Trophoblast cell (in vitro differentiated cells and primary cell): Measurements from ENCODE around the gene RHEX. TPM values are rescaled to one million over a fixed set of nuclear protein-coding genes. Genes with fewer than 3 reads are reported as not detected.
A peak's percentile ranks its signal among the peaks of the same experiment; 100 is the strongest.
"Not testable (repeated sequence)": the region's sequence is repeated elsewhere in the genome, so short reads cannot be mapped to it uniquely, and the experiment has no call there.

Experiments used
- DNase-seq, 2 donors: peaks; one replicate each; pipeline ENCODE4 v3.0.0-alpha.2; 2016
- H2AFZ ChIP-seq: 2 replicates; pipeline ENCODE4 v1.6.1; 2013; ENCODE audit warnings: low read length, moderate library complexity, mild to moderate bottlenecking; ENCODE audit not compliant: insufficient read depth, poor library complexity
- H2AK5ac ChIP-seq: 2 replicates; pipeline ENCODE4 v1.6.1; 2013; ENCODE audit warnings: mild to moderate bottlenecking, low read length
- H2BK120ac ChIP-seq: 2 replicates; pipeline ENCODE4 v1.6.1; 2013; ENCODE audit warnings: low read length, mild to moderate bottlenecking, moderate library complexity; ENCODE audit not compliant: insufficient read depth, poor library complexity
- H2BK12ac ChIP-seq: 2 replicates; pipeline ENCODE4 v1.6.1; 2013; ENCODE audit warnings: mild to moderate bottlenecking, low read length, moderate library complexity
- H2BK5ac ChIP-seq: 2 replicates; pipeline ENCODE4 v1.6.1; 2013; ENCODE audit warnings: low read length, low read depth, moderate library complexity, mild to moderate bottlenecking; ENCODE audit not compliant: poor library complexity
- H3K14ac ChIP-seq: 2 replicates; pipeline ENCODE4 v1.6.1; 2013; ENCODE audit warnings: mild to moderate bottlenecking, low read length
- H3K18ac ChIP-seq: 2 replicates; pipeline ENCODE4 v1.6.1; 2013; ENCODE audit warnings: mild to moderate bottlenecking, low read length
- H3K23ac ChIP-seq: 2 replicates; pipeline ENCODE4 v1.6.1; 2013; ENCODE audit warnings: low read length
- H3K27ac ChIP-seq: 2 replicates; pipeline ENCODE4 v1.5.1; 2013; ENCODE audit warnings: low read depth, mild to moderate bottlenecking, inconsistent platforms, low read length, moderate library complexity
- H3K27me3 ChIP-seq: 2 replicates; pipeline ENCODE4 v1.6.1; 2013; ENCODE audit warnings: inconsistent platforms, mild to moderate bottlenecking, low read length, moderate library complexity; ENCODE audit not compliant: insufficient read depth
- H3K36me3 ChIP-seq, 2 experiments: 1 replicate in 1 of 2; 2 replicates in 1 of 2; pipeline ENCODE4 v1.6.1; 2013; ENCODE audit warnings: low read length in 2 of 2, mild to moderate bottlenecking in 2 of 2, moderate library complexity in 1 of 2; ENCODE audit not compliant: insufficient read depth in 2 of 2, control insufficient read depth in 1 of 2
- H3K4ac ChIP-seq: 2 replicates; pipeline ENCODE4 v1.6.1; 2013; ENCODE audit warnings: low read depth, mild to moderate bottlenecking, low read length, moderate library complexity
- H3K4me1 ChIP-seq, 2 experiments: 1 replicate in 1 of 2; 2 replicates in 1 of 2; pipeline ENCODE4 v1.6.1; 2013; ENCODE audit warnings: low read length in 2 of 2, mild to moderate bottlenecking in 2 of 2, moderate library complexity in 1 of 2; ENCODE audit not compliant: insufficient read depth in 2 of 2, control insufficient read depth in 1 of 2
- H3K4me2 ChIP-seq: 2 replicates; pipeline ENCODE4 v1.6.1; 2013; ENCODE audit warnings: inconsistent platforms, mild to moderate bottlenecking, low read length, moderate library complexity
- H3K4me3 ChIP-seq: 2 replicates; pipeline ENCODE4 v1.5.1; 2013; ENCODE audit warnings: mild to moderate bottlenecking, low read depth, low read length, inconsistent platforms
- H3K79me1 ChIP-seq: one replicate; pipeline ENCODE4 v1.6.1; 2013; ENCODE audit warnings: low read length
- H3K79me2 ChIP-seq: 2 replicates; pipeline ENCODE4 v1.6.1; 2013; ENCODE audit warnings: low read length, mild to moderate bottlenecking; ENCODE audit not compliant: control insufficient read depth, insufficient read depth, poor library complexity
- H3K9ac ChIP-seq: 2 replicates; pipeline ENCODE4 v1.6.1; 2013; ENCODE audit warnings: mild to moderate bottlenecking, low read length
- H3K9me3 ChIP-seq: 2 replicates; pipeline ENCODE4 v1.6.1; 2013; ENCODE audit warnings: low read depth, mild to moderate bottlenecking, control low read depth, inconsistent platforms, low read length; ENCODE audit not compliant: insufficient read depth
- H4K12ac ChIP-seq: 2 replicates; pipeline ENCODE4 v1.6.1; 2013; ENCODE audit warnings: low read depth, mild to moderate bottlenecking, low read length, moderate library complexity
- H4K8ac ChIP-seq: 2 replicates; pipeline ENCODE4 v1.6.1; 2013; ENCODE audit warnings: low read depth, mild to moderate bottlenecking, low read length, moderate library complexity
- H4K91ac ChIP-seq: one replicate; pipeline ENCODE4 v1.6.1; 2013; ENCODE audit warnings: low read depth, mild to moderate bottlenecking, low read length, moderate library complexity
- WGBS: extraction: QIAGEN DNeasy Blood & Tissue Kit; methylation state at CpG from one replicate; pipeline ENCODE4 v1.1.7; 2013; ENCODE audit warnings: missing lambda C conversion rate; ENCODE audit not compliant: insufficient read length, insufficient coverage; ENCODE audit errors: extremely low coverage; 5-methylcytosine and 5-hydroxymethylcytosine counted together
- polyA plus RNA-seq: library from polyadenylated mRNA; stranded (reverse); fragments of 200-250 nt; gene quantifications from 2 replicates; pipeline ENCODE4 v1.2.3, GENCODE V29; 2013

RHEX gene
- polyA plus RNA-seq = not detected in 2 replicates

GRCh38 chr1:206052919-206053610 is at the start of gene RHEX:
RHEX (plus strand) TSS chr1:206053173; CDS start chr1:206097829, 44,656 bp downstream.
- H3K9me3 ChIP-seq, H3K14ac ChIP-seq, H3K79me1 ChIP-seq, H4K91ac ChIP-seq, H3K4ac ChIP-seq, H3K4me3 ChIP-seq, H2AFZ ChIP-seq, H3K9ac ChIP-seq, H3K18ac ChIP-seq, H3K4me2 ChIP-seq, H3K79me2 ChIP-seq, H2BK120ac ChIP-seq, H3K36me3 ChIP-seq, H4K8ac ChIP-seq, H2BK5ac ChIP-seq, H3K27me3 ChIP-seq, H3K23ac ChIP-seq, H4K12ac ChIP-seq, H3K4me1 ChIP-seq, H2BK12ac ChIP-seq, H3K27ac ChIP-seq, H2AK5ac ChIP-seq: not testable (repeated sequence)
- peak; percentile 49 to 63 for DNase-seq
- whole genome bisulfite sequencing = no CpG with 5 or more reads among the region's 17 CpGs

GRCh38 chr1:206003854-206004800 is 48.8 kb upstream of the RHEX start:
- peaks cover 2% of the 10 kb centered on the region for H3K79me1 ChIP-seq
- no peak overlapping the region for H2AK5ac ChIP-seq
- H2AFZ ChIP-seq = no peak overlapping the region
- H3K18ac ChIP-seq = no peak overlapping the region
- H3K4me3 ChIP-seq = peak overlapping the region; percentile 52
- DNase-seq = no peak
- peaks cover 2% of the 10 kb centered on the region for H3K9me3 ChIP-seq
- H2BK120ac ChIP-seq = no peak overlapping the region
- no peak overlapping the region for H3K4me2 ChIP-seq
- peak overlapping the region; percentile 99 for H3K23ac ChIP-seq
- no peak overlapping the region for H3K27ac ChIP-seq
- H4K12ac ChIP-seq = no peak overlapping the region
- H3K27me3 ChIP-seq = no peaks in the 10 kb centered on the region
- H3K4ac ChIP-seq = no peak overlapping the region
- no peak overlapping the region for H2BK5ac ChIP-seq
- H4K8ac ChIP-seq = no peak overlapping the region
- peak overlapping the region; percentile 34 for H3K9ac ChIP-seq
- H3K14ac ChIP-seq = no peak overlapping the region
- no peak overlapping the region for H4K91ac ChIP-seq
- H3K4me1 ChIP-seq = peaks cover 15 to 36% of the 10 kb centered on the region in 2 experiments
- no peaks in the 10 kb centered on the region for H3K36me3 ChIP-seq
- 100% methylated on average over 7 of the region's 7 CpGs for WGBS
- no peak overlapping the region for H2BK12ac ChIP-seq
- no peaks in the 10 kb centered on the region for H3K79me2 ChIP-seq

- Histone ChIP-seq H4K8ac (no peak overlapping the region), H3K9ac (no peak overlapping the region), H3K4ac (no peak overlapping the region), H3K18ac (no peak overlapping the region), H3K79me2 (no peaks in the 10 kb centered on the region), H3K9me3 (peaks cover 2% of the 10 kb centered on the region), H3K79me1 (peaks cover 2% of the 10 kb centered on the region), H4K12ac (no peak overlapping the region), H3K23ac (no peak overlapping the region), H3K4me3 (no peak overlapping the region), H3K27ac (no peak overlapping the region), H3K27me3 (no peaks in the 10 kb centered on the region), H2AK5ac (no peak overlapping the region), H3K4me1 (peaks cover 15 to 36% of the 10 kb centered on the region in 2 experiments), H2BK120ac (no peak overlapping the region), H2BK5ac (no peak overlapping the region), H3K14ac (no peak overlapping the region), H2AFZ (no peak overlapping the region), H2BK12ac (no peak overlapping the region), H3K36me3 (no peaks in the 10 kb centered on the region), H4K91ac (no peak overlapping the region), H3K4me2 (no peak overlapping the region)
- no CpG with 5 or more reads among the region's 12 CpGs for WGBS
- DNase-seq = peak; percentile 93 to 97
These were observed 48.1 kb upstream of the RHEX start for GRCh38 chr1:206004826-206005225.

- no peak overlapping the region for H3K14ac ChIP-seq
- peaks cover 2% of the 10 kb centered on the region for H3K9me3 ChIP-seq
- H3K79me2 ChIP-seq = no peaks in the 10 kb centered on the region
- no peak overlapping the region for H2BK120ac ChIP-seq
- H2BK5ac ChIP-seq = no peak overlapping the region
- no peak overlapping the region for H4K8ac ChIP-seq
- H3K4ac ChIP-seq = no peak overlapping the region
- H3K4me2 ChIP-seq = no peak overlapping the region
- no peak overlapping the region for H2BK12ac ChIP-seq
- H3K23ac ChIP-seq = no peak overlapping the region
- no peak for DNase-seq
- H3K9ac ChIP-seq = no peak overlapping the region
- H3K79me1 ChIP-seq = peaks cover 2% of the 10 kb centered on the region
- H3K27ac ChIP-seq = no peak overlapping the region
- H4K12ac ChIP-seq = no peak overlapping the region
- no CpG with 5 or more reads among the region's 7 CpGs for WGBS
- no peak overlapping the region for H3K4me3 ChIP-seq
- H3K18ac ChIP-seq = no peak overlapping the region
- no peak overlapping the region for H4K91ac ChIP-seq
- H2AK5ac ChIP-seq = no peak overlapping the region
- H3K4me1 ChIP-seq = peaks cover 15 to 38% of the 10 kb centered on the region in 2 experiments
- no peaks in the 10 kb centered on the region for H3K27me3 ChIP-seq
- no peak overlapping the region for H2AFZ ChIP-seq
- no peaks in the 10 kb centered on the region for H3K36me3 ChIP-seq
These were observed 47.7 kb upstream of the RHEX start for GRCh38 chr1:206005234-206005633.
